Esophagus muscularis mucosa (tissue), 4 donors: ENCODE results near the gene NCOA3. TPM values are rescaled to one million over a fixed set of nuclear protein-coding genes. Genes with fewer than 3 reads are reported as not detected.
A peak's percentile ranks its signal among the peaks of the same experiment; 100 is the strongest.

Source experiments
- DNase-seq: peaks from one replicate; pipeline ENCODE4 v3.0.0-alpha.2; 2017; ENCODE audit errors: extremely low spot score
- H3K27ac ChIP-seq, 4 donors: fragments of 200-600 bp; sonication (generic); replicated peaks in 1 of 4; 1 replicate in 3 of 4; 2 replicates in 1 of 4; pipeline ENCODE4 v1.5.1; 2016 to 2019; ENCODE audit warnings: mild to moderate bottlenecking in 1 of 4
- H3K27me3 ChIP-seq, 4 donors: fragments of 200-600 bp; sonication (generic); one replicate each; pipeline versions ENCODE4 v1.5.1 to v1.6.0; 2016 to 2019
- H3K36me3 ChIP-seq, 4 donors: fragments of 200-600 bp; sonication (generic); one replicate each; pipeline ENCODE4 v1.5.1; 2016 to 2019
- H3K4me1 ChIP-seq, 4 donors: fragments of 200-600 bp; sonication (generic); one replicate each; pipeline ENCODE4 v1.5.1; 2016 to 2019
- H3K4me3 ChIP-seq, 4 donors: fragments of 200-600 bp; sonication (generic); 1 replicate in 2 of 4; 2 replicates in 2 of 4; pipeline ENCODE4 v1.5.1; 2016 to 2019; ENCODE audit warnings: mild to moderate bottlenecking in 4 of 4, moderate library complexity in 1 of 4
- H3K9me3 ChIP-seq, 4 donors: fragments of 200-600 bp; sonication (generic); 1 replicate in 3 of 4; 2 replicates in 1 of 4; pipeline ENCODE4 v1.5.1; 2016 to 2019
- CTCF ChIP-seq, 3 experiments: fragments of 200-600 bp in 2 of 3; fragments of 450-650 bp in 1 of 3; sonication (generic) in 2 of 3; IDR thresholded peaks; one replicate each; pipeline ENCODE4 v1.5.1; 2017 to 2019; ENCODE audit warnings: antibody characterized with exemption in 3 of 3, mild to moderate bottlenecking in 2 of 3, moderate library complexity in 1 of 3
- EP300 ChIP-seq: sonication (generic); formaldehyde crosslinking; IDR thresholded peaks from one replicate; pipeline ENCODE4 v1.6.1; 2017; ENCODE audit warnings: antibody characterized with exemption
- POLR2A ChIP-seq: fragments of 450-650 bp; IDR thresholded peaks from one replicate; pipeline ENCODE4 v1.6.1; 2017; ENCODE audit warnings: antibody characterized with exemption, moderate library complexity, mild to moderate bottlenecking, low read depth
- POLR2AphosphoS5 ChIP-seq, 2 donors: sonication (generic); formaldehyde crosslinking; IDR thresholded peaks; one replicate each; pipeline ENCODE4 v1.6.1; 2017; ENCODE audit warnings: antibody characterized with exemption in 2 of 2
- WGBS: methylation state at CpG from one replicate; pipeline ENCODE4 v1.1.5; 2018; 5-methylcytosine and 5-hydroxymethylcytosine counted together
- intact Hi-C: fragments of 100-400 bp; cut with DNase I; formaldehyde crosslinking; loops from one replicate; pipeline ENCODE4 v1.15.1; 2023
- total RNA-seq, 4 donors: library from RNA; depleted of rRNA; stranded (reverse); fragments of >200 nt; gene quantifications; one replicate each; pipeline versions ENCODE4 v1.1.0 to v1.2.1, GENCODE V29; 2016

Gene NCOA3
- total RNA-seq, 4 donors from 2014 or later = 25.7 to 51.4 (median 35.8) TPM

- no peak for DNase-seq
- Histone ChIP-seq H3K27me3 (no peaks in the 10 kb centered on the region), H3K9me3 (no peaks in the 10 kb centered on the region), H3K4me3 (no peak overlapping the region), H3K4me1 (peaks cover 28 to 58% (median 43%) of the 10 kb centered on the region in 4 donors), H3K27ac (peak overlapping the region; percentile 70 to 82 (median 74)), H3K36me3 (peaks cover 3 to 35% (median 16%) of the 10 kb centered on the region in 4 donors)
- intact Hi-C loops = loop anchor here (5.0 kb wide), 2 partner anchors 40 to 105 kb away; partner anchors contain the start of gene SULF2
- no peak for TF ChIP-seq EP300
- no peak for TF ChIP-seq POLR2A
- peak; percentile 63 to 90 for TF ChIP-seq POLR2AphosphoS5 (IDR thresholded peaks at IDR 0.05)
- WGBS = 34% methylated on average over 14 of the region's 22 CpGs
These were observed 180.5 kb downstream of the NCOA3 start for GRCh38 chr20:47682028-47682783.

DNA sequence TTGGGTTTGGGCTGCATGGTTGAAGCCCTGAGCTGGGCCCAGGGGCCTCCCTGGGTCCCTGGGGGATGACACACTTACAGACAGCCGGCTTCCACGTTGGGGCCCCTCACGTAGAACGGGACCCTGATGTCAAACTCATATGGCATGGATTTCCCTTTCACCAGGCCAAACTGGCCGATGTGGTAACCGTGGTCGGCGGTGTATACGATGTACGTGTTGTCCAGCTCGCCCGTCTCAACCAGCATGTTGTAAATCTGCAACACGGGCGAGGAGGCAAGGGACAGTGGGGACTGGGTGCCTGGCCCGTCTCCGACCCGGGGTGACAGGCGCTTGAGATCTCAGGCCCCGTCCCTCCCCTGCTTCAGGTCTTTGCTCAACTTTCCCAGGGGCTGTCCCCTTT lies 181.2 kb downstream of the NCOA3 start:
- Histone ChIP-seq H3K36me3 (peaks cover 0 to 33% (median 16%) of the 10 kb centered on the region in 4 donors), H3K4me1 (peaks cover 28 to 58% (median 44%) of the 10 kb centered on the region in 4 donors), H3K9me3 (no peaks in the 10 kb centered on the region), H3K27ac (peak overlapping the region; percentile 70 to 82 (median 74)), H3K4me3 (no peak overlapping the region), H3K27me3 (no peaks in the 10 kb centered on the region)
- TF ChIP-seq CTCF (IDR thresholded peaks at IDR 0.05) = no peak
- no peak for TF ChIP-seq POLR2A
- TF ChIP-seq POLR2AphosphoS5 (IDR thresholded peaks at IDR 0.05) = no peak
- TF ChIP-seq EP300 = no peak
- WGBS = 95% methylated on average over 11 of the region's 19 CpGs
- DNase-seq = no peak
- intact Hi-C loops = loop anchor here (5.0 kb wide), 2 partner anchors 39 to 104 kb away; partner anchors contain the start of gene SULF2

DNA sequence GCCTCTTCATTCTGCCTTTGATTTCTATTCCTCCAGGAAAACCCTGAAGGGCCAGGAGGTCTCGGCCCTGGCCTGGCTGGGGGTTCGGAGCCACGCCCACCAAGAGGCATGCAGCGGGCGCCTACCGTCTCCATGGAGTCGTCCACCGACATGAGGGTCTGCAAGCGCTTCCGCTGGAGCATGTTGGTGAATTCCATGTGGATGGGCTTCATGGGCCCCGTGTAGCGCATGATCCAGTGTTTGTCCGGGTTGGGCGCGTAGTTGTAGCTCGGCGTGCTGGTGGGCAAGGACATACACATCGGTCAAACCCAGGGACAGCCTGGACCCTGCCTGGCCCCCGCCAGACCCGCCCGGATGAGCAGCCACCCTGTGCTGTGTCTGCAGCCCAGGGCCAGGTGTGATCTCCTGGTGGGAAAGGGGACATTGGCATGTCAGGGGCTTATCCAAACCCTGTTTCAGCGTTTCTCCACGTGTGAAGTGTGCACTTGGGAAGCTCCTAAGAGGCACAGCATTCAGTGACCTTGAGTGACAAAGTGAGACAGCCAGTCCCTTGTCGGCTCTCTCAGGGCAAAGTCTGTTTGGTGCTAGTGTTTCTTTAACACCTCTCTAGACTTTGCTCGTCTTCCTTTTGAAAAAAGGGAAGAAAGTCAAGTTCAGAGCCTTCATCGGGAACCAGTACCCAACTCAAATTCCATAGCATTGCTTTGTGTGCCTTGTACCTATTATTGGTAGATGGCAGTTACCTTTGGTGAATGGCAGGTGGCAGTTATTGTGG lies 182.8 kb downstream of the NCOA3 start:
- whole genome bisulfite sequencing = 95% methylated on average over 14 of the region's 26 CpGs
- intact Hi-C loops = loop anchor here (5.0 kb wide), 2 partner anchors 38 to 103 kb away; partner anchors contain the start of gene SULF2
- H3K4me1 ChIP-seq = peaks cover 26 to 53% (median 41%) of the 10 kb centered on the region in 4 donors
- no peaks in the 10 kb centered on the region for H3K27me3 ChIP-seq
- no peak overlapping the region for H3K4me3 ChIP-seq
- H3K36me3 ChIP-seq = peaks cover 0 to 49% (median 32%) of the 10 kb centered on the region in 4 donors
- no peaks in the 10 kb centered on the region for H3K9me3 ChIP-seq
- no peak for TF ChIP-seq POLR2A
- TF ChIP-seq POLR2AphosphoS5 (IDR thresholded peaks at IDR 0.05) = no peak
- no peak for TF ChIP-seq EP300
- no peak for TF ChIP-seq CTCF (IDR thresholded peaks at IDR 0.05)
- H3K27ac ChIP-seq = peak overlapping the region in 2 of 4 donors; percentile 4 to 15
- DNase-seq = no peak

DNA sequence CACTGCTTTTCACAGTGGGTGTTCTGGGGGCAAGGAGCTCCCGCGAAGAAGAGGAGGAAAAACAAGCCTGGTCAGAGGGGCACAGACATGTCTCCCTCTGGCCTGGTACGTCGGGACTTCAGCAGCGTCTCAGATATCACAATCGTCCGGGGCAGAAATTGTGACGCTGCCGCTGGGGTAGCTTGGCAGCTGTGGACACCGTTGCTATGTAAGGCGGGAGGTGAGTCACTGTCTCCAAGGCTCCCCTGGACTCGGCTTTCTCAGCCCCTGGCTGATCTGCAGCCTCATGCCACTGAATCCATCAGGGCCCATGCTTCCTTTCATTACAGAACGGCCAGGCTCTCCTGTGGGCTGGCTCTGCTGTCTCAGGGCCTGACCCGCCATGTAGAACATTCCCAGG lies 184.9 kb downstream of the NCOA3 start:
- peaks cover 0 to 62% (median 37%) of the 10 kb centered on the region in 4 donors for H3K36me3 ChIP-seq
- H3K27ac ChIP-seq = peak overlapping the region; percentile 52 to 74 (median 66)
- peaks cover 0 to 12% (median 7%) of the 10 kb centered on the region in 4 donors for H3K9me3 ChIP-seq
- TF ChIP-seq POLR2A (no peak), POLR2AphosphoS5 (IDR thresholded peaks at IDR 0.05) (peak; percentile 18 to 49), EP300 (no peak), CTCF (IDR thresholded peaks at IDR 0.05) (no peak)
- DNase-seq = no peak
- WGBS = 59% methylated on average over 11 of the region's 14 CpGs
- H3K4me1 ChIP-seq = peaks cover 21 to 42% (median 37%) of the 10 kb centered on the region in 4 donors
- no peaks in the 10 kb centered on the region for H3K27me3 ChIP-seq
- intact Hi-C loops = no loop called here
- H3K4me3 ChIP-seq = no peak overlapping the region
